Measurements from ENCODE around the gene RNASE4.
A peak's percentile ranks its signal among the peaks of the same experiment; 100 is the strongest.
"Not testable (repeated sequence)": the region's sequence is repeated elsewhere in the genome, so short reads cannot be mapped to it uniquely, and the experiment has no call there.

The RNASE4 gene

GRCh38 chr14:20699931-20700330 is 15.6 kb downstream of the RNASE4 start:
- no peak for DNase-seq

GRCh38 chr14:20700965-20701364 is 16.6 kb downstream of the RNASE4 start:
- DNase-seq: not testable (repeated sequence)

- no peak for DNase-seq
These were observed 22.4 kb downstream of the RNASE4 start for GRCh38 chr14:20706657-20707355.

GRCh38 chr14:20707622-20708021 is 23.3 kb downstream of the RNASE4 start:
- DNase-seq: no peak

- no peak for DNase-seq
These were observed 26.9 kb downstream of the RNASE4 start for GRCh38 chr14:20711261-20711660.

- no peak for DNase-seq
These were observed 27.3 kb downstream of the RNASE4 start for GRCh38 chr14:20711685-20712084.

- DNase-seq: no peak
These were observed 28.5 kb downstream of the RNASE4 start for GRCh38 chr14:20712904-20713303.

- DNase-seq: no peak
These were observed 30.4 kb downstream of the RNASE4 start for GRCh38 chr14:20714593-20715250.

- peak; percentile 14 for DNase-seq
These were observed 35.4 kb downstream of the RNASE4 start for GRCh38 chr14:20719777-20720176.

GRCh38 chr14:20720741-20721140 is 36.4 kb downstream of the RNASE4 start:
- DNase-seq: no peak

- DNase-seq: no peak
These were observed 37.7 kb downstream of the RNASE4 start for GRCh38 chr14:20722016-20722415.

GRCh38 chr14:20723488-20723887 is 39.1 kb downstream of the RNASE4 start:
- no peak for DNase-seq

- not testable (repeated sequence) for DNase-seq
These were observed 41.8 kb downstream of the RNASE4 start for GRCh38 chr14:20726121-20726520.

GRCh38 chr14:20726531-20726930 is 42.2 kb downstream of the RNASE4 start:
- no peak for DNase-seq

GRCh38 chr14:20730891-20731290 is 46.5 kb downstream of the RNASE4 start:
- DNase-seq: no peak

GRCh38 chr14:20732477-20732876 is 48.1 kb downstream of the RNASE4 start:
- DNase-seq: no peak

- no peak for DNase-seq
These were observed 48.7 kb downstream of the RNASE4 start for GRCh38 chr14:20732979-20733635.

GRCh38 chr14:20733684-20734429 is 49.5 kb downstream of the RNASE4 start:
- no peak for DNase-seq

- DNase-seq: no peak
These were observed 50.1 kb downstream of the RNASE4 start for GRCh38 chr14:20734430-20734806.

- not testable (repeated sequence) for DNase-seq
These were observed 53.9 kb downstream of the RNASE4 start for GRCh38 chr14:20738292-20738691.

- no peak for DNase-seq
These were observed 57.8 kb downstream of the RNASE4 start for GRCh38 chr14:20742132-20742531.

- DNase-seq: no peak
These were observed 59.2 kb downstream of the RNASE4 start for GRCh38 chr14:20743556-20743955.

- DNase-seq: no peak
These were observed 61.4 kb downstream of the RNASE4 start, which contains the start of gene EDDM3A for GRCh38 chr14:20745571-20746358. EDDM3A (plus strand) TSS chr14:20745887; CDS start chr14:20747581, 1,694 bp downstream.

Data from activated CD4-positive, alpha-beta T cell treated with anti-CD3 and anti-CD28 coated beads, Interleukin-2, amount 50 U/mL, for 16 hours (primary cell).